ENCODE results near the gene PPP3CA. TPM values are rescaled to one million over a fixed set of nuclear protein-coding genes. Genes with fewer than 3 reads are reported as not detected.

PPP3CA gene
- total RNA-seq, 1 donor from 2014 or later: 36.5 TPM

GRCh38 chr4:101033986-101034385, 313.3 kb downstream of the PPP3CA start:
- H3K4me3 Mint-ChIP-seq (ENCODE audit: unreplicated experiment): no peak overlapping the region
- no peak for TF ChIP-seq CTCF (IDR thresholded peaks at IDR 0.05)
- H3K27me3 Mint-ChIP-seq (ENCODE audit: low read depth): no peaks in the 10 kb centered on the region
- peaks cover 9% of the 10 kb centered on the region for H3K36me3 Mint-ChIP-seq (ENCODE audit: low read depth)
- no peak overlapping the region for H3K27ac Mint-ChIP-seq (ENCODE audit: unreplicated experiment)
- peaks cover 4% of the 10 kb centered on the region for H3K4me1 Mint-ChIP-seq (ENCODE audit: low read depth)
- no peak for DNase-seq (ENCODE audit: low spot score)
- no peaks in the 10 kb centered on the region for H3K9me3 Mint-ChIP-seq (ENCODE audit: low read depth)

GRCh38 chr4:101032541-101032940, 314.8 kb downstream of the PPP3CA start:
- peaks cover 8% of the 10 kb centered on the region for H3K36me3 Mint-ChIP-seq (ENCODE audit: low read depth)
- no peak for TF ChIP-seq CTCF (IDR thresholded peaks at IDR 0.05)
- H3K27ac Mint-ChIP-seq (ENCODE audit: unreplicated experiment): no peak overlapping the region
- DNase-seq (ENCODE audit: low spot score): no peak
- no peaks in the 10 kb centered on the region for H3K9me3 Mint-ChIP-seq (ENCODE audit: low read depth)
- no peak overlapping the region for H3K4me3 Mint-ChIP-seq (ENCODE audit: unreplicated experiment)
- peaks cover under 1% of the 10 kb centered on the region for H3K4me1 Mint-ChIP-seq (ENCODE audit: low read depth)
- H3K27me3 Mint-ChIP-seq (ENCODE audit: low read depth): no peaks in the 10 kb centered on the region

GRCh38 chr4:101031971-101032370, 315.4 kb downstream of the PPP3CA start:
- no peak for DNase-seq (ENCODE audit: low spot score)
- Mint-ChIP-seq H3K4me3 (ENCODE audit: unreplicated experiment) (no peak overlapping the region), H3K4me1 (ENCODE audit: low read depth) (no peaks in the 10 kb centered on the region), H3K36me3 (ENCODE audit: low read depth) (peaks cover 8% of the 10 kb centered on the region), H3K9me3 (ENCODE audit: low read depth) (no peaks in the 10 kb centered on the region), H3K27me3 (ENCODE audit: low read depth) (no peaks in the 10 kb centered on the region), H3K27ac (ENCODE audit: unreplicated experiment) (no peak overlapping the region)
- no peak for TF ChIP-seq CTCF (IDR thresholded peaks at IDR 0.05)

DNA sequence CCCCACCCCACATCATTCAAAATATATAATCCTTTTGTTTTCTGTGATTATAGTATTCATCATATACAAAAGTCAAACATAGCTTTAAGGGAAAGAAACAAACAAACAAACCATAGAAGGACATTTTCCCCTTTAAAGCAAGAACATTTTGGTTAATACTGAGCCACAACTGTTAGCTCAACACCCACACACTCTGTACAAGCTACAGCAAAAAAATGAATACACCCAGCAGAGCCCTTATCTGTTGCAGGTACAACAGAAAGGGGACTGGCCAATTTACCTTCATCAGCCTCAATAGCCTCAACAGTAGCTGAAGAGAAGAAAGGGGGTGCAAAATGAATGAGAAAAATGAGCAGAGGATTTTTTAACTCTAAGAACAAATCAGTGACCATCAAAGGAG, 318.4 kb downstream of the PPP3CA start:
- no peak for DNase-seq (ENCODE audit: low spot score)
- no peaks in the 10 kb centered on the region for H3K9me3 Mint-ChIP-seq (ENCODE audit: low read depth)
- H3K27me3 Mint-ChIP-seq (ENCODE audit: low read depth): no peaks in the 10 kb centered on the region
- TF ChIP-seq CTCF (IDR thresholded peaks at IDR 0.05): no peak
- H3K4me1 Mint-ChIP-seq (ENCODE audit: low read depth): no peaks in the 10 kb centered on the region
- no peak overlapping the region for H3K27ac Mint-ChIP-seq (ENCODE audit: unreplicated experiment)
- no peak overlapping the region for H3K4me3 Mint-ChIP-seq (ENCODE audit: unreplicated experiment)
- peaks cover 4% of the 10 kb centered on the region for H3K36me3 Mint-ChIP-seq (ENCODE audit: low read depth)

DNA sequence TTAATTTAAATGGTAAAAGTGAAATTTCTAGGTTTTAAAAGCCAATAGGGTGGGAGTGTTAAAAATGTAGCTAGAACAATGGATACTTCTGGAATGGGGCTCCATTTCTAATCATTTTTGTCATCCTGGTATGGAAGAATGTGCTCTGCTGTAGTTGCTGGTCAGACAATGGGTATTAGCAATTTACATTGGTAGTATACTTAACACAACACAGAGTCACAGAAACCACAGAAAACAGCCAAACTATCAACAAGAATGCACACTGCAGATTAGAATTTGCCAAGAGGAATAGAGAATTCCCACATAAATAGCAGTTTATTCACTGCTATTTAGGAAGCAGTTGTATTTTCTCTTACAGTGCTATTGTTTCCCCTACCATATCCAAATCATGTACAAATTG, 319.6 kb downstream of the PPP3CA start:
- DNase-seq (ENCODE audit: low spot score): no peak
- Mint-ChIP-seq H3K36me3 (ENCODE audit: low read depth) (peaks cover 4% of the 10 kb centered on the region), H3K4me3 (ENCODE audit: unreplicated experiment) (no peak overlapping the region), H3K4me1 (ENCODE audit: low read depth) (peaks cover 6% of the 10 kb centered on the region), H3K27ac (ENCODE audit: unreplicated experiment) (no peak overlapping the region), H3K27me3 (ENCODE audit: low read depth) (no peaks in the 10 kb centered on the region), H3K9me3 (ENCODE audit: low read depth) (no peaks in the 10 kb centered on the region)
- no peak for TF ChIP-seq CTCF (IDR thresholded peaks at IDR 0.05)

Measured in chondrocyte (in vitro differentiated cells).